H1 (cell line): ENCODE measurements around the gene PRX. TPM values are rescaled to one million over a fixed set of nuclear protein-coding genes. Genes with fewer than 3 reads are reported as not detected.

ENCODE experiments used
- CBX8 ChIP-seq: fragments of 300-800, 300-1000 bp; sonication (generic); IDR thresholded peaks from 2 replicates; pipeline ENCODE4 v1.7.1; 2016; ENCODE audit warnings: low read depth, low read length, borderline replicate concordance
- RBBP5 ChIP-seq: IDR thresholded peaks from 2 replicates; pipeline ENCODE4 v1.7.1; 2012; ENCODE audit warnings: low read depth, mild to moderate bottlenecking, inconsistent platforms, low read length, moderate library complexity, borderline replicate concordance
- SP4 ChIP-seq: IDR thresholded peaks from 2 replicates; pipeline ENCODE4 v1.6.1; 2012; ENCODE audit warnings: low read length, inconsistent platforms
- polyA plus RNA-seq, 7 experiments: library from polyadenylated mRNA; depleted of rRNA in 3 of 7; stranded (reverse) in 5 of 7; unstranded in 2 of 7; fragments of >200 nt in 5 of 7; fragments of 200-250 nt in 2 of 7; gene quantifications; 1 replicate in 5 of 7; 2 replicates in 1 of 7; 4 replicates in 1 of 7; pipeline versions ENCODE4 v1.2.1 to v1.2.3, GENCODE V29; 2011 to 2013; ENCODE audit warnings: missing spikeins in 2 of 7, mixed read lengths in 2 of 7
- total RNA-seq: library from RNA; stranded (reverse); fragmentation: NEBNext Ultra II Directional; extraction: Animal tissue kit (Norgen Biotek cat#: 25700); gene quantifications from 2 replicates; pipeline ENCODE4 v1.2.1, GENCODE V29; 2021

Gene PRX
- total and polyA plus RNA-seq, 2 of the 8 experiments (the other 6 are each of a cell fraction or from before 2014, with no cell fraction given): 2.8 to 5.8 TPM

DNA sequence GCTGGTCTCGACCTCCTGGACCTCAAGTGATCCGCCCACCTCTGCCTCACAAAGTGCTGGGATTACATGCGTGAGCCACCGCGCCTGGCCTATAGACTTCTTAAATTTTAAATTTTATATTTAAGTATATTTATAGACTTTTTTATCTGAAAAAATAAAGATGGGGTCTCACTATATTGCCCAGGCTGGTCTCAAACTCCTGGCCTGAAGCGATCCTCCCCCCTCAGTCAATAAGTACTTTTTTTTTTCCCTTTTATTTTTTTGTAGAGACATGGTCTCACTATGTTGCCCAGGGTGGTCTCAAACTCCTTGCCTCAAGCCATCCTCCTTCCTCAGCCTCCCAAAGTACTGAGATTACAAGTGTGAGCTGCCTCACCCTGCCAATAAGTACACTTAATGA lies 10.8 kb upstream of the PRX start (continued):
- TF ChIP-seq RBBP5 (no peak), SP4 (no peak), CBX8 (no peak)
